Lower leg skin (tissue), 4 donors: Measurements from ENCODE around the gene GALNT14. TPM values are rescaled to one million over a fixed set of nuclear protein-coding genes. Genes with fewer than 3 reads are reported as not detected.

Experiments used
- DNase-seq, 2 donors: peaks; one replicate each; pipeline ENCODE4 v3.0.0-alpha.2; 2019; ENCODE audit warnings: low spot score in 2 of 2
- H3K4me3 ChIP-seq: fragments of 200-600 bp; sonication (generic); 2 replicates; pipeline ENCODE4 v1.5.1; 2017; ENCODE audit warnings: mild to moderate bottlenecking, low read depth; ENCODE audit not compliant: poor library complexity, severe bottlenecking
- CTCF ChIP-seq, 3 donors: fragments of 450-650 bp; IDR thresholded peaks; one replicate each; pipeline ENCODE4 v1.5.1; 2016; ENCODE audit warnings: antibody characterized with exemption in 3 of 3, mild to moderate bottlenecking in 3 of 3, moderate library complexity in 2 of 3
- POLR2A ChIP-seq, 2 donors: fragments of 450-650 bp; IDR thresholded peaks; one replicate each; pipeline ENCODE4 v1.6.1; 2016 to 2017; ENCODE audit warnings: antibody characterized with exemption in 2 of 2, mild to moderate bottlenecking in 1 of 2, moderate library complexity in 1 of 2
- WGBS, 2 donors: methylation state at CpG; one replicate each; pipeline ENCODE4 v1.1.5; 2018; 5-methylcytosine and 5-hydroxymethylcytosine counted together
- intact Hi-C: fragments of 100-400 bp; cut with DNase I; formaldehyde crosslinking; loops from one replicate; pipeline ENCODE4 v1.15.0; 2023; ENCODE audit warnings: low total_unique reads
- total RNA-seq, 4 donors: library from RNA; depleted of rRNA; stranded (reverse); fragments of >200 nt; gene quantifications; one replicate each; pipeline ENCODE4 v1.1.0, GENCODE V29; 2016

GALNT14 gene
- total RNA-seq, 4 donors from 2014 or later, result 2.5 to 6.2 (median 4.0) TPM

DNA sequence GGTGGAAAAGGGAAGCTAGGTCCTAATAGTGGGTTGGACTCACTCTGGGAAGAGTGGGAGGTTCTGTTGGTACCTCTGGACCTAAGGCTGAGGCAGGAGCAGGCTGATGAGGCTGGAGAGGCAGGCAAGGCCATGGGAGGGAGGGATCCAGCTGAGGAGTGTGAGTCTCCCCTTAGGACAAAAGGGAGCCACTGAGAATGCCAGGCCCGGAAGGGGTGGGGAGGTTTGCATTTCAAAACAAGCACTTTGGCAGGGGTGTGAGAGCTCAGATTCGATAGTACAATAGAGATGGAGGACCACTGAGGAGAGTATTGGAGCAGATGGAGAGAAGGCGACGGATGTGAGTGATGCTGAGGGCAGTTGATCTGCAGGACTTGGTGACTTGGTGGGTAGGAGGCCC lies 198.9 kb downstream of the GALNT14 start:
- DNase-seq, result no peak
- TF ChIP-seq POLR2A (IDR thresholded peaks at IDR 0.05) (no peak), CTCF (IDR thresholded peaks at IDR 0.05) (no peak)
- WGBS, 2 donors, result 75 to 77% methylated on average over 4 of the region's 4 CpGs
- no peak overlapping the region for H3K4me3 ChIP-seq
- intact Hi-C loops, result no loop called here

DNA sequence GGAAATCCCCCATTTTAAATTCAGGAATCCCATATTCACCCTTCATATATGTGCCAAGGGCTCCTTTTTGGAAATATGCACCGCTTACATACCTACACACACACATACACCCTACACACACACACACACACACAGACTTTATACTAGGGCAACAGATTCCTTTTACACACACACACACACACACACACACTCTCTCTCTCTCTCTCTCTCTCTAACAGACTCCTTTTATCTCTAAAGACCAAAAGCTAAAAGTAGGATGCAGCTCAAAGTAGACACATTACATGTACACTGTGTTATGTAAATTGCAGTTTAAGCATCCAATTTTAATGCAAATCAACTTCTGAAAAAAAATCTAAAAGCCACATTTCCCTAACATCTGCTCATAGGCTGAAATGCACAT lies 200.0 kb downstream of the GALNT14 start:
- no peak overlapping the region for H3K4me3 ChIP-seq
- TF ChIP-seq CTCF (IDR thresholded peaks at IDR 0.05) (no peak), POLR2A (IDR thresholded peaks at IDR 0.05) (no peak)
- intact Hi-C loops, result no loop called here
- 90 to 91% methylated on average over 1 of the region's 1 CpG for WGBS, 2 donors
- DNase-seq, result no peak

GRCh38 chr2:30936977-30937376 lies 201.3 kb downstream of the GALNT14 start:
- no peak overlapping the region for H3K4me3 ChIP-seq
- intact Hi-C loops, result no loop called here
- no peak for TF ChIP-seq POLR2A (IDR thresholded peaks at IDR 0.05)
- no peak for TF ChIP-seq CTCF (IDR thresholded peaks at IDR 0.05)
- WGBS, 2 donors, result 79 to 80% methylated on average over 2 of the region's 2 CpGs
- DNase-seq, result no peak

DNA sequence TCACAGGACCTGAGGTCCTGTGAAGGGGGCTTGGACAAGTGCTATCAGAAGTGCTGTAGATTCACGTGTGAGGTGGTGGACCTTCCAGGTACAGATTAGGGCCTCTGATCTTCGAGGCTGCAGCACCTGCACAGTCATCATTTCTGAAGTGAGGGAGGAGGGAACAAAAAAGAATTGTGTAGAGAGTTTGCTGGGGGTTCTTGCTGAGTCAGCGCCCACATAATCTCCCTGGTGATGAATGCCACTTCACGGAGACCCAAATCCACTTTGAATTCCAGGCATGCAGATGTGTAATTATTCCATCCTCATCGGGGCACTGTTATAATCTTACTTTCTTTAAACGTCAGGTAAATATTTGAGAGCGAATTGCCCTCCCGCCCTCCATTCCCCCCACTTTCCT lies 202.4 kb downstream of the GALNT14 start:
- TF ChIP-seq POLR2A (IDR thresholded peaks at IDR 0.05) (no peak), CTCF (IDR thresholded peaks at IDR 0.05) (no peak)
- H3K4me3 ChIP-seq, result no peak overlapping the region
- WGBS, 2 donors, result 78 to 84% methylated on average over 8 of the region's 8 CpGs
- no peak for DNase-seq
- intact Hi-C loops, result no loop called here

DNA sequence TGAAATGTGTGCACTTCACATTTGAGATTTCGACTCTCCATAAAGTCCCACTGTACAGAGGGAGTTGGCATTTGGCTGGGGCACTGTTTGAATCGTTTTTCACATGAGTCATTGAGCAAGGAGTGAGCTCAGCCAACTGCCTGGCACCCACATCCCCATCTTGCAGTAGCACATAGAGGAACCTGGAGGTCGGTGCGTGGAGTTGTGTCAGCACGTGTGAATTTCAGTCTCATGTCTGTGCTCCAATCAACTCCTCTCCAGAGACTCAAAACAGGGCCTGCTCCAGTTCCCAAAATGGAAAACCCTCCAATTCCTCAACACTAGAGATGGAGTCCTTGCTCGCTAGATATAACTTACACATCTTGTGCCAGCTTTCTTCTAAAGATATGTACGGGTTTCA lies 204.2 kb downstream of the GALNT14 start:
- H3K4me3 ChIP-seq, result no peak overlapping the region
- intact Hi-C loops, result no loop called here
- TF ChIP-seq CTCF (IDR thresholded peaks at IDR 0.05), result no peak
- no peak for TF ChIP-seq POLR2A (IDR thresholded peaks at IDR 0.05)
- no peak for DNase-seq
- WGBS, 2 donors, result 69 to 73% methylated on average over 7 of the region's 7 CpGs

- no peak for TF ChIP-seq POLR2A (IDR thresholded peaks at IDR 0.05)
- no peak for TF ChIP-seq CTCF (IDR thresholded peaks at IDR 0.05)
- intact Hi-C loops, result no loop called here
- 75 to 81% methylated on average over 5 of the region's 5 CpGs for WGBS, 2 donors
- DNase-seq, result no peak
- H3K4me3 ChIP-seq, result no peak overlapping the region
These were observed 204.7 kb downstream of the GALNT14 start for GRCh38 chr2:30933496-30933895.
